IMR-90 (cell line): ENCODE results near the gene MX1. TPM values are rescaled to one million over a fixed set of nuclear protein-coding genes. Genes with fewer than 3 reads are reported as not detected.

ENCODE experiments used
- ATAC-seq: fragments of 200-7000 bp; cut with Tn5 transposase; 2 replicates; pipeline ENCODE4 v1.9.1; 2020; ENCODE audit warnings: low read depth, mild to moderate bottlenecking, moderate library complexity
- BruUV-seq: library from RNA; stranded (reverse); fragments of 400-500 nt; replicated peaks from 2 replicates; lab custom pipeline; 2021; lab: Mats Ljungman, UMichigan
- CTCF ChIA-PET: fragments of 300-600 bp; formaldehyde crosslinking; extraction: SDS; loops from one replicate; lab custom pipeline; 2021; ENCODE audit warnings: antibody characterized with exemption; lab: Yijun Ruan, JAX
- POLR2A ChIA-PET: fragments of 300-600 bp; sonication (Branson Sonifier 250); formaldehyde crosslinking; loops from one replicate; lab custom pipeline; 2022; ENCODE audit warnings: antibody characterized with exemption; ENCODE audit not compliant: unreplicated experiment; lab: Charles Lee
- DNase-seq: peaks from one replicate; pipeline ENCODE4 v3.0.0; 2013
- H2AFZ ChIP-seq: replicated peaks from 2 replicates; pipeline ENCODE3; 2013; ENCODE audit warnings: low read length, mild to moderate bottlenecking; ENCODE audit not compliant: poor library complexity
- H2AK5ac ChIP-seq: 2 replicates; pipeline ENCODE4 v1.6.1; 2013; ENCODE audit warnings: low read depth, low read length, inconsistent platforms
- H2AK9ac ChIP-seq: replicated peaks from 2 replicates; pipeline ENCODE3; 2013; ENCODE audit warnings: mild to moderate bottlenecking, low read depth, low read length, moderate library complexity; ENCODE audit not compliant: poor library complexity
- H2BK120ac ChIP-seq: 2 replicates; pipeline ENCODE4 v1.6.1; 2013; ENCODE audit warnings: low read depth, low read length, inconsistent platforms
- H2BK15ac ChIP-seq: 3 replicates; pipeline ENCODE4 v1.6.1; 2013; ENCODE audit warnings: low read depth, low read length, inconsistent platforms
- H2BK20ac ChIP-seq: 2 replicates; pipeline ENCODE4 v1.6.1; 2013; ENCODE audit warnings: low read depth, mild to moderate bottlenecking, inconsistent platforms, low read length, moderate library complexity
- H2BK5ac ChIP-seq: 2 replicates; pipeline ENCODE4 v1.6.1; 2013; ENCODE audit warnings: mild to moderate bottlenecking, low read depth, low read length, inconsistent platforms; ENCODE audit not compliant: poor library complexity, severe bottlenecking
- H3K14ac ChIP-seq: replicated peaks from 2 replicates; pipeline ENCODE4 v1.6.1; 2013; ENCODE audit warnings: low read depth, low read length, inconsistent platforms
- H3K18ac ChIP-seq: 2 replicates; pipeline ENCODE4 v1.6.1; 2013; ENCODE audit warnings: low read depth, low read length, control low read depth
- H3K23ac ChIP-seq: 2 replicates; pipeline ENCODE4 v1.6.1; 2013; ENCODE audit warnings: low read depth, low read length, inconsistent platforms
- H3K27ac ChIP-seq: 2 replicates; pipeline ENCODE4 v1.5.1; 2013; ENCODE audit warnings: mild to moderate bottlenecking, control low read depth, low read length; ENCODE audit not compliant: insufficient read depth
- H3K27me3 ChIP-seq: 2 replicates; pipeline ENCODE4 v1.6.1; 2013; ENCODE audit warnings: low read length; ENCODE audit not compliant: control insufficient read depth, insufficient read depth
- H3K36me3 ChIP-seq: 2 replicates; pipeline ENCODE4 v1.6.1; 2013; ENCODE audit warnings: low read length, mixed read lengths; ENCODE audit not compliant: control insufficient read depth, insufficient read depth
- H3K4ac ChIP-seq: 2 replicates; pipeline ENCODE4 v1.6.1; 2013; ENCODE audit warnings: low read depth, low read length, inconsistent platforms
- H3K4me1 ChIP-seq: 2 replicates; pipeline ENCODE4 v1.6.1; 2013; ENCODE audit warnings: low read length, mixed read lengths; ENCODE audit not compliant: control insufficient read depth, insufficient read depth
- H3K4me2 ChIP-seq: 2 replicates; pipeline ENCODE4 v1.6.1; 2013; ENCODE audit warnings: low read depth, mild to moderate bottlenecking, control low read depth, low read length, moderate library complexity
- H3K4me3 ChIP-seq: 2 replicates; pipeline ENCODE4 v1.5.1; 2013; ENCODE audit warnings: low read depth, mild to moderate bottlenecking, control low read depth, low read length, moderate library complexity; ENCODE audit not compliant: insufficient read depth
- H3K56ac ChIP-seq: 2 replicates; pipeline ENCODE4 v1.6.1; 2013; ENCODE audit warnings: low read length, inconsistent platforms; ENCODE audit not compliant: insufficient read depth; ENCODE audit errors: extremely low read depth
- H3K79me1 ChIP-seq, 2 experiments: 2 replicates each; pipeline ENCODE4 v1.6.1; 2013; ENCODE audit warnings: low read length in 2 of 2, inconsistent platforms in 1 of 2, low read depth in 1 of 2
- H3K9ac ChIP-seq: 2 replicates; pipeline ENCODE4 v1.6.1; 2013; ENCODE audit warnings: low read depth, low read length, control low read depth
- H3K9me1 ChIP-seq: 2 replicates; pipeline ENCODE4 v1.6.1; 2013; ENCODE audit warnings: low read length, inconsistent platforms; ENCODE audit not compliant: insufficient read depth
- H3K9me3 ChIP-seq: 2 replicates; pipeline ENCODE4 v1.6.1; 2013; ENCODE audit warnings: low read length; ENCODE audit not compliant: control insufficient read depth, insufficient read depth
- H4K20me1 ChIP-seq: 2 replicates; pipeline ENCODE4 v1.6.1; 2013; ENCODE audit warnings: low read length, inconsistent platforms; ENCODE audit not compliant: insufficient read depth
- H4K5ac ChIP-seq: 2 replicates; pipeline ENCODE4 v1.6.1; 2013; ENCODE audit warnings: mild to moderate bottlenecking, low read depth, low read length, control low read depth
- H4K8ac ChIP-seq, 2 experiments: 2 replicates each; pipeline ENCODE4 v1.6.1; 2013; ENCODE audit warnings: low read depth in 2 of 2, low read length in 2 of 2, control low read depth in 1 of 2, inconsistent platforms in 1 of 2
- H4K91ac ChIP-seq: 2 replicates; pipeline ENCODE4 v1.6.1; 2013; ENCODE audit warnings: low read depth, low read length, inconsistent platforms; ENCODE audit not compliant: insufficient read depth
- FOS ChIP-seq: fragments of 150-350 bp; IDR thresholded peaks from 2 replicates; pipeline ENCODE4 v1.6.1; 2016; ENCODE audit warnings: low read depth, low read length
- MAFK ChIP-seq: IDR thresholded peaks from 2 replicates; pipeline ENCODE4 v1.6.1; 2012; ENCODE audit warnings: low read depth, low read length, improper control_type of control experiment
- MAZ ChIP-seq: IDR thresholded peaks from 2 replicates; pipeline ENCODE4 v1.6.1; 2012; ENCODE audit warnings: low read depth, mild to moderate bottlenecking, low read length, improper control_type of control experiment, moderate library complexity, borderline replicate concordance
- NFE2L2 ChIP-seq: fragments of 150-350 bp; IDR thresholded peaks from 2 replicates; pipeline ENCODE4 v1.6.1; 2016; ENCODE audit warnings: low read depth, mild to moderate bottlenecking, low read length
- RCOR1 ChIP-seq: IDR thresholded peaks from 2 replicates; pipeline ENCODE4 v1.6.1; 2012; ENCODE audit warnings: mild to moderate bottlenecking, low read length, improper control_type of control experiment; ENCODE audit not compliant: insufficient replicate concordance
- USF2 ChIP-seq: fragments of 150-350 bp; IDR thresholded peaks from 2 replicates; pipeline ENCODE4 v1.6.1; 2017; ENCODE audit warnings: mild to moderate bottlenecking, antibody characterized with exemption, low read length, low read depth
- WGBS, 2 experiments: methylation state at CpG; one replicate each; pipeline versions ENCODE4 v1.1.5 to v1.1.7; 2013; ENCODE audit warnings: missing lambda C conversion rate in 2 of 2; ENCODE audit not compliant: insufficient read length in 1 of 2; ENCODE audit errors: extremely low coverage in 2 of 2; 5-methylcytosine and 5-hydroxymethylcytosine counted together
- dilution Hi-C: fragments of 300-500 bp; cut with HindIII; formaldehyde crosslinking; loops from one replicate; pipeline ENCODE4 v1.14.3; 2018; ENCODE audit warnings: low sequenced_read_pairs; ENCODE audit not compliant: unreplicated experiment
- in situ Hi-C: fragments of 300-500 bp; cut with MboI; formaldehyde crosslinking; loops from 3 replicates; pipeline ENCODE4 v1.14.3; 2019; ENCODE audit warnings: low sequenced_read_pairs, inconsistent platforms, mixed read lengths
- intact Hi-C: fragments of 100-400 bp; cut with micrococcal nuclease; formaldehyde crosslinking; loops from 2 replicates; pipeline ENCODE4 v1.10.0; 2022
- polyA plus RNA-seq, 3 experiments: library from polyadenylated mRNA; depleted of rRNA; stranded (reverse); fragments of >200 nt; gene quantifications; 2 replicates each; pipeline ENCODE4 v1.2.3, GENCODE V29; 2012; ENCODE audit warnings: low replicate concordance in 1 of 3
- total RNA-seq: library from RNA; depleted of rRNA; stranded (reverse); fragments of >200 nt; gene quantifications from 2 replicates; pipeline ENCODE4 v1.2.3, GENCODE V29; 2012

MX1 gene
- total and polyA plus RNA-seq, 2 of the 4 experiments (the other 2 are of a cell fraction) = 1.0 to 2.5 TPM

- Histone ChIP-seq H3K79me1 (no peaks in the 10 kb centered on the region), H3K56ac (no peak overlapping the region), H2BK20ac (no peak overlapping the region), H3K27ac (no peak overlapping the region), H3K14ac (no peak overlapping the region), H3K9me3 (no peaks in the 10 kb centered on the region), H3K36me3 (no peaks in the 10 kb centered on the region), H3K27me3 (peaks cover 1% of the 10 kb centered on the region; the same call in 1 of the 2 replicates), H2AK9ac (no peak overlapping the region), H3K9ac (no peak overlapping the region), H3K4me3 (no peak overlapping the region), H4K20me1 (no peaks in the 10 kb centered on the region), H2BK15ac (no peak overlapping the region), H3K18ac (no peak overlapping the region), H2AFZ (no peak overlapping the region), H3K23ac (no peak overlapping the region), H3K4me2 (no peak overlapping the region), H4K8ac (no peak overlapping the region), H2BK5ac (no peak overlapping the region), H4K5ac (no peak overlapping the region), H4K91ac (no peak overlapping the region), H3K9me1 (no peaks in the 10 kb centered on the region), H3K4ac (no peak overlapping the region), H3K4me1 (no peaks in the 10 kb centered on the region), H2BK120ac (no peak overlapping the region), H2AK5ac (no peak overlapping the region)
- no peak for TF ChIP-seq FOS
- TF ChIP-seq NFE2L2 = no peak
- no peak for TF ChIP-seq RCOR1
- no peak for TF ChIP-seq MAFK
- no peak for TF ChIP-seq MAZ
- TF ChIP-seq USF2 = no peak
- in situ Hi-C loops (loop anchor here (10.0 kb wide), 1 partner anchor 111 kb away; no protein-coding TSS in a partner anchor), intact Hi-C loops (no loop called here), dilution Hi-C loops (no loop called here)
- ChIA-PET CTCF (no interaction called here), POLR2A (no interaction called here)
- WGBS, 2 experiments = 78% methylated on average over 4 of the region's 10 CpGs; no CpG with 5 or more reads in 1 of the 2 experiments
- DNase-seq (no peak), ATAC-seq (no peak)
- no TSS peak for BruUV-seq
Measured at GRCh38 chr21:41403966-41404365, 22.1 kb upstream of the MX1 start.
